Measurements from ENCODE around the gene SLC66A1.

The SLC66A1 gene

DNA sequence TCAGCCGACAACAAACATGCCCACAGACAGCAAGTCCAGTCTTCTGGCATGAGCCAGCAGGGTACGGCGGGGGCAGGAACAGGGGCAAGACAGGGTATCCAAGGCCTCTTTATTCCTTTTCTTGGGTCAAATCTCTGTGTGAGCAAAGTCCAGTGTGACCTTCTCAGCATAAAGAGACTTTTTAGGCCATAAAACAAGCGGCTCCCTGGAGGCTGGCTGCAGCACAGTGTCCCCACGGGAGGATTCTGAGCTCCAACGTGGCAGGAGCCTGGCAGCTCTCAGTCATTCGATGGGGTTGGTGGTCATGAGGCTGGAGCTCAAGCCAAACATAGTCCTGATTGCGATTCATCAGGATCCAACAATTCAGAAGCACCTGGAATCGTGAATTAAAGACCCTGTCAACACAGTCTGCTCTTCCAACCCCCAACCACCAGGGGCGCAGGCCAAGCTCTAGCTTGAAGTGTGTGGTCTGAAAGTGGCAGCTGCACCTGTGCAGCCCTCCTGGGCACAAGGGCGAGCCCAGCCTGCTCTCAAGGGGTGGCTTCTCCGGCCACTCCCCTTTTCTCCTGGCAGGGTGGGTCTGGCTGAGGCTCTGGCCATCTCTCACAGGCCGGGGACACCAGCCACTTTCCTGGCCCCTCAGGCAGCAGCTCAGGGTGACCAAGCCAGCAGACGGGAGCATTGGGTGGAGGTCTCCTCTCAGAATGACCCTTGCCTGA is 62.1 kb downstream of the SLC66A1 start:
- H3K27ac ChIP-seq (ENCODE audit: low read length), result no peak overlapping the region
- DNase-seq, result no peak
- H3K4me2 ChIP-seq (ENCODE audit: low read depth, low read length), result no peak overlapping the region
- no peaks in the 10 kb centered on the region for H3K9me3 ChIP-seq (replicated peaks; ENCODE audit: insufficient read depth, low read length)
- no peaks in the 10 kb centered on the region for H3F3A ChIP-seq (ENCODE audit: insufficient read depth, low read length)
- no peaks in the 10 kb centered on the region for H3K27me3 ChIP-seq (replicated peaks; ENCODE audit: insufficient read depth, low read length)
- H3K4me3 ChIP-seq (ENCODE audit: low read length), result no peak overlapping the region
- no peaks in the 10 kb centered on the region for H4K20me1 ChIP-seq (ENCODE audit: insufficient read depth, low read length)
- H3K9ac ChIP-seq (ENCODE audit: low read length), result no peak overlapping the region
- peaks cover 9% of the 10 kb centered on the region; the same call in 1 of the 2 replicates for H3K79me2 ChIP-seq (ENCODE audit: low read length)
- H3K4me1 ChIP-seq (ENCODE audit: low read length), result no peaks in the 10 kb centered on the region
- H3K9me2 ChIP-seq (replicated peaks; ENCODE audit: insufficient read depth, low read length), result no peaks in the 10 kb centered on the region
- peaks cover 3% of the 10 kb centered on the region; the same call in 1 of the 2 replicates for H3K36me3 ChIP-seq (replicated peaks; ENCODE audit: insufficient read depth, low read length)
- H2AFZ ChIP-seq (ENCODE audit: low read length), result no peak overlapping the region
- TF ChIP-seq, protein P1, sequence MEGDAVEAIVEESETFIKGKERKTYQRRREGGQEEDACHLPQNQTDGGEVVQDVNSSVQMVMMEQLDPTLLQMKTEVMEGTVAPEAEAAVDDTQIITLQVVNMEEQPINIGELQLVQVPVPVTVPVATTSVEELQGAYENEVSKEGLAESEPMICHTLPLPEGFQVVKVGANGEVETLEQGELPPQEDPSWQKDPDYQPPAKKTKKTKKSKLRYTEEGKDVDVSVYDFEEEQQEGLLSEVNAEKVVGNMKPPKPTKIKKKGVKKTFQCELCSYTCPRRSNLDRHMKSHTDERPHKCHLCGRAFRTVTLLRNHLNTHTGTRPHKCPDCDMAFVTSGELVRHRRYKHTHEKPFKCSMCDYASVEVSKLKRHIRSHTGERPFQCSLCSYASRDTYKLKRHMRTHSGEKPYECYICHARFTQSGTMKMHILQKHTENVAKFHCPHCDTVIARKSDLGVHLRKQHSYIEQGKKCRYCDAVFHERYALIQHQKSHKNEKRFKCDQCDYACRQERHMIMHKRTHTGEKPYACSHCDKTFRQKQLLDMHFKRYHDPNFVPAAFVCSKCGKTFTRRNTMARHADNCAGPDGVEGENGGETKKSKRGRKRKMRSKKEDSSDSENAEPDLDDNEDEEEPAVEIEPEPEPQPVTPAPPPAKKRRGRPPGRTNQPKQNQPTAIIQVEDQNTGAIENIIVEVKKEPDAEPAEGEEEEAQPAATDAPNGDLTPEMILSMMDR (IDR thresholded peaks at IDR 0.05; ENCODE audit: low read length), result peak; percentile 43
- no peak for TF ChIP-seq EZH2phosphoT487 (IDR thresholded peaks at IDR 0.05; ENCODE audit: low read length)

DNA sequence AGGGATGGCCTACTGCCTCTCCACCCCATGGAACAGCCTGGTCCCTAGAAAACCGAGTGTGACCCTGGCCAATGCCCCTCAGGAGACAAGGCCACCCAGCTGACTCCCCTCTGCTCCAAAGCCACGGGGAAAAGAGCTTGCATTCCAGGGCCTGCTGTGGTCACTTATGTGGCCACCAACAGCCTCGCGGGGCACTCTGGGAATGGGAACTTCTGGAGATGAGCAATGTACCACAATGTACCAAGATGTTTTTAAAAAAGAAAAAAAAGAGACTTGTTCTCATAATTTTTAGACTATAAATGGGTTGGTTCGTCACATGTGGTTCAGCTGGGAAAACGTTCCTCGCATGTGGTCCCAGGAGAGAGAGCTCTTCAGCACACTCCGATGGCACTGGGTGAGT is 62.8 kb downstream of the SLC66A1 start:
- Histone ChIP-seq H3K27me3 (replicated peaks; ENCODE audit: insufficient read depth, low read length) (no peaks in the 10 kb centered on the region), H3K9me3 (replicated peaks; ENCODE audit: insufficient read depth, low read length) (no peaks in the 10 kb centered on the region), H3K27ac (ENCODE audit: low read length) (no peak overlapping the region), H3K36me3 (replicated peaks; ENCODE audit: insufficient read depth, low read length) (peaks cover 3% of the 10 kb centered on the region), H3F3A (ENCODE audit: insufficient read depth, low read length) (no peaks in the 10 kb centered on the region), H2AFZ (ENCODE audit: low read length) (no peak overlapping the region), H3K79me2 (ENCODE audit: low read length) (peaks cover 5% of the 10 kb centered on the region; the same call in 1 of the 2 replicates), H3K4me2 (ENCODE audit: low read depth, low read length) (no peak overlapping the region), H3K4me3 (ENCODE audit: low read length) (no peak overlapping the region), H3K4me1 (ENCODE audit: low read length) (no peaks in the 10 kb centered on the region), H3K9me2 (replicated peaks; ENCODE audit: insufficient read depth, low read length) (no peaks in the 10 kb centered on the region), H3K9ac (ENCODE audit: low read length) (no peak overlapping the region), H4K20me1 (ENCODE audit: insufficient read depth, low read length) (no peaks in the 10 kb centered on the region)
- DNase-seq, result no peak
- no peak for TF ChIP-seq EZH2phosphoT487 (IDR thresholded peaks at IDR 0.05; ENCODE audit: low read length)
- TF ChIP-seq EZH2 (optimal IDR thresholded peaks at IDR 0.05; ENCODE audit: low read depth, low read length), result no peak
- TF ChIP-seq, protein P1 (IDR thresholded peaks at IDR 0.05; ENCODE audit: low read length), result no peak

DNA sequence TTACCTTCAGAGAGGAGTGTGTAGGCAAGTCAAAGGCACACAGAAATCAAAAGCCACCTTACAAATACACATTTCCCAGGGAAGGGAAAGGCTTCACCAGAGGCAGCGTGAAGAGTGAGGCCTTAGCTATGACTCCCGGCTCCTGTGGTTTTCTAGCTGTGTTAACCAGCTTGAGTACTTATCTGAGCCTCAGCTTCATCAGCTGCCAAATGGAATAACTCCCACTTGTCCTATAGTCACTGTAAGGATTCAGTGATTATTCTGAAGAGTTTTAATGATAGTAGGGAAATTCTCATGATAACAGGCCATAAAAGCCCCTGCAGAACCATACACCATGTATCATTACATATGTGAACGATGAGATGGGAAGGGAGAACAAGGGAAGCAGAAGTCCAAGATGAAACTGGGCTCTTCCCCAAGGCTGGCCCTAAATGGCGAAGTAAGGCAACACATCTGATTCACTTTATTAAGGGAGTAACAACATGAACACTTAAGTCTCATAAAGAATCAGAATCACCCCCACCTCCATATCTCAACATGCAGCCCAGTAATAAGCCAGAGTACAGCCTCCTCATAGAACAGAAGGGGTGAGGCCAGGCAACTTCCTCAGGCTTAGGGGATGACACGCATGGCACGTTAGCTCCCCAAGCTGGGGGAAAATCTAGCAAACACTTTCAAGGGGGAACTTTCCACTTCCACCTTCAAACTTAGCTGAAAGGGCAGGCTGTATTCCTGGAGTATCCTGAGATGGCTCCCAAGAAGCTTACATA is 63.7 kb downstream of the SLC66A1 start:
- no peak overlapping the region for H3K4me3 ChIP-seq (ENCODE audit: low read length)
- H3K9me3 ChIP-seq (replicated peaks; ENCODE audit: insufficient read depth, low read length), result no peaks in the 10 kb centered on the region
- H3K9me2 ChIP-seq (replicated peaks; ENCODE audit: insufficient read depth, low read length), result no peaks in the 10 kb centered on the region
- H3K36me3 ChIP-seq (replicated peaks; ENCODE audit: insufficient read depth, low read length), result peaks cover 3% of the 10 kb centered on the region
- H2AFZ ChIP-seq (ENCODE audit: low read length), result no peak overlapping the region
- no peak overlapping the region for H3K9ac ChIP-seq (ENCODE audit: low read length)
- H3K4me2 ChIP-seq (ENCODE audit: low read depth, low read length), result no peak overlapping the region
- H3K27me3 ChIP-seq (replicated peaks; ENCODE audit: insufficient read depth, low read length), result no peaks in the 10 kb centered on the region
- no peak for DNase-seq
- no peaks in the 10 kb centered on the region for H3K79me2 ChIP-seq (ENCODE audit: low read length)
- H3K27ac ChIP-seq (ENCODE audit: low read length), result no peak overlapping the region
- no peaks in the 10 kb centered on the region for H4K20me1 ChIP-seq (ENCODE audit: insufficient read depth, low read length)
- no peaks in the 10 kb centered on the region for H3F3A ChIP-seq (ENCODE audit: insufficient read depth, low read length)
- TF ChIP-seq, protein P1 (IDR thresholded peaks at IDR 0.05; ENCODE audit: low read length), result no peak
- TF ChIP-seq EZH2 (optimal IDR thresholded peaks at IDR 0.05; ENCODE audit: low read depth, low read length), result no peak
- no peak for TF ChIP-seq EZH2phosphoT487 (IDR thresholded peaks at IDR 0.05; ENCODE audit: low read length)
- H3K4me1 ChIP-seq (ENCODE audit: low read length), result no peaks in the 10 kb centered on the region

Measured in MM.1S (cell line).